Middle frontal gyrus (tissue), 1 donor: ENCODE data around the gene GPC5.
"Not testable (repeated sequence)": the region's sequence is repeated elsewhere in the genome, so short reads cannot be mapped to it uniquely, and the experiment has no call there.

Source experiments
- DNase-seq: peaks from one replicate; pipeline ENCODE4 v3.0.0-alpha.2; 2015; ENCODE audit warnings: low spot score; ENCODE audit errors: extremely low spot score

Gene GPC5

DNA sequence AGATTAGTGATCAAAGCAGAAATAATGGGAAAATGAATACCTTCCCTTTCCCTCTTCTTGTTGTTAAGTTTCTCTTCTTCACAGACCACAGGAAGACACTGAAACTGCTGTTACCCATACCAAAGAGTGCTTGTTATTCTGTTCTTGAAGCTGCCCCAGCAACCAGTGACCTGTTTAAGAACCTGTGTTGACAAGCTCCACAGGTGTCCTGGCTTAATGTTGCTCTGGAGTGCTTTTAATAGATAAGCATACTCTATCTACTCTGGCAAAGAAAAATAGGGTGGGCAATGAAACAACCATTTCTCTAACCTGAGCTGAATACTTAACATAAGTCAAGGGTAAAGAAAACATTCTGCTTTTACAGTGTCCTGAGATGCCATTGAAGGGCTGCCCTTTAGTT lies 1321.4 kb downstream of the GPC5 start:
- no peak for DNase-seq

- DNase-seq: no peak
Observed at GRCh38 chr13:92721620-92722019, 1323.2 kb downstream of the GPC5 start.

- DNase-seq: no peak
Observed at GRCh38 chr13:92727118-92727517, 1328.7 kb downstream of the GPC5 start.

- DNase-seq: no peak
Observed at GRCh38 chr13:92734068-92734467, 1335.6 kb downstream of the GPC5 start.

GRCh38 chr13:92734545-92734944 lies 1336.1 kb downstream of the GPC5 start:
- no peak for DNase-seq

DNA sequence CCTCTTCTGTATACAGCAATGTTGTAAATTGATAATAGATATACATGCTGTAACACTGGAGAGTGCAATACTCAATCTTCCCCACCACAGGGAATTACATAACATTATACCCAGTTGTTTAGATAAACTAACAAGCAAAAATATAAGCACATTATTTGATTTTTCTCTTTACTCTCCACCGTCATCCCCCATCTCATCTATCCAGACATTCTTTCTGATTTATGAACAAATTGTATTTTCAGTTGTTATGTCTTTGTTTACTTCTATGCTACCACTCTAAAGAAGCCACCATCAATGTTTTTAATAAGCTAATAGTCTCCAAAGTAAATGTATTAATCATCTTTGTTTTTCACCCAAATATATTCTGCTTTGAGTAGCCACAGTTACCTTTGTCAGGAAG lies 1337.5 kb downstream of the GPC5 start:
- DNase-seq: no peak

DNA sequence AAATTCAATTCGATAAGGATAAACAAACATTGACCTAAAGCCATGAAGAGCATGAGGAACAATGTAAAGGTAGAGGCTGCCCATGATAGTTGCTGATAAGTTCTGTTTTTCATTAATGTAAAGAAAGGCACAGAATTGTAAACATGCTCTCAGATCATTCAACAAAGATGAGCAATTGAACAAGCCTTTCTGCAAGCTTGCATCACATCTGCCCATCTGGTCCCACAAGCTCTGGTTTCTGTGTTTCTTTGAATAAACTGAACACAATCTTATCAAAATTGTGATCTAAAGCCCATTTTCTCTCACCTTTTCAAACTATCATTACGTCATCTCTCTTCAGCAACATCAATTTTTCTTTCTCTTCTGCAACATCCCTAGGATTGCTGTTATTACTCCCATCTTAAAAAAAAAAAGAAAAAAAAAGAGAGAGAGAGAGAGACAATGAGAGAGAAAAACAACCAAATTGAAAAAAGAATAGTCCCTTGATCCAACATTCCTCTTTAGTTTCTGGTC lies 1340.9 kb downstream of the GPC5 start:
- no peak for DNase-seq

GRCh38 chr13:92743992-92744391 lies 1345.6 kb downstream of the GPC5 start:
- DNase-seq: no peak

DNA sequence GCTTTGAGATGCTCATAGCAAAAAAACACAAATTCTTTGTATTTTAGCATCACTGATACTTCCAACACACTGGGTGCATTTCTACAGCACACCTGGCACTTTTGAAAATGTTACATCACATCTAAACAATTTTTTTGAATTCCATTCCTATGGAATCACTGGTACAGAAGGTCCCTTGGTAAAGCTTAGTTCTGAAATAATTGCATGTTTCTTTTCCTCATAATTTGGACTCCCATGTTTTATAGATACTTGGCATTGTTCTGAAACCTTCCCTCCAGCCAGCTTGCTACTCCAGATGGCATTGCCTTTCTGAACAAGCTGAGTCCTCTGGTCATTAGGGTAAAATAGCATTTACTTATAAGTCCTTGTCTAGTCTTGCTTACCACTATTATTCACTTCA lies 1346.8 kb downstream of the GPC5 start:
- no peak for DNase-seq

GRCh38 chr13:92752705-92753104 lies 1354.3 kb downstream of the GPC5 start:
- not testable (repeated sequence) for DNase-seq

DNA sequence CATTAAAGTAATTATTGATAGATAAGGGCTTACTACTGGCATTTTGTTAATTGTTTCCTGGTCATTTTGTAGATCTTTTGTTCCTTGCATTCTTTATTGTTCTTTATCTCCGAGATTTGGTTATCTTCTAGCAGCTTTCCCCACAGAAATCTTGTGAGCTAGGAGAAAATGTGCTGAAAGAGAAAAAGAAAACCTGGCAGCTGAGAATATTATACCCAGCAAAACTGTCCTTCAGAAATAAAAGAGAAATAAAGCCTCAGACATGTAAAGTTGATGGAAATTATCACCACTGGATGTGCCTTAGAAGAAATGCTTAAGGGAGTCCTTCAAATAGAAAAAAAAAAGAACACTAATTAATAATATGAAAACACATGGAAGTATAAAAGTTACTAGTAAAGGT lies 1363.3 kb downstream of the GPC5 start:
- DNase-seq: no peak

DNA sequence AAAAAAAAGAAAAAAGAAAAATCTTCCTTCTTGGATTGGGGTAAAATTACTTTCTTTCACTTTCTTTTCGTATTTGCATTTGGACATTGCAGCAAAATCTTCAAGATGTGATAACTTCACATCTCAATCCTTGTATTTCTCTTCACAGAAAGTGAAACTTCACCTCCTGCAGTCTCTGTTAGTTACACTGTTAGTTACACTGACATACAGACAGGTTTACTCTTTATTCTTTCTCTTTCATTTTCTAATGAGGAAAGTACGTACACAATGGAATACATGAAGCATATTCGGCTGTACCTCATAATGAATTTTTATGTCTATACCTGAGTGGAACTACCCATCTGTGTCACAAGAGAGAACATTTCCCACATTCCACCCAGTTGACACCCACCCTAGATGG lies 1369.0 kb downstream of the GPC5 start:
- DNase-seq: no peak

GRCh38 chr13:92768602-92769001 lies 1370.2 kb downstream of the GPC5 start:
- no peak for DNase-seq

- no peak for DNase-seq
Observed at GRCh38 chr13:92769046-92769445, 1370.6 kb downstream of the GPC5 start.

DNA sequence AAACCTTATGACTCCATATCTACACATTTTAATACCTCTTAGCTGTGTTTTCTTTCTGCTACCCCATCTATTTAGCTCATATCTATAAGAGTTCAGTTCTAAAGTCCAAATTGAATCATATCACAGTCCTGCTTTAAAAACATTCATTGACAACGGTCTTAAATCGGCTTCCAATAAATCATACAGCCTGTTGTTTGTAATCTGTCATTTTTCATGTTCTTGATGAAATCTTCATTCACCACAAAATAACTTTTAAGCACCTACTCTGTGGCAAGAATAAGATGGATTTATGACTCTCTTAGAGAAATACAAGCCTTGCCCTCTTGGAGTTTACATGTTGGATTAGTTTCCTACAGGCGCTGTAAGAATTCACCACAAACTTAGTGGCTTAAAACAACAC lies 1377.2 kb downstream of the GPC5 start:
- DNase-seq: no peak

- no peak for DNase-seq
Observed at GRCh38 chr13:92781965-92782690, 1383.7 kb downstream of the GPC5 start.

GRCh38 chr13:92802776-92803175 lies 1404.4 kb downstream of the GPC5 start:
- DNase-seq: no peak

DNA sequence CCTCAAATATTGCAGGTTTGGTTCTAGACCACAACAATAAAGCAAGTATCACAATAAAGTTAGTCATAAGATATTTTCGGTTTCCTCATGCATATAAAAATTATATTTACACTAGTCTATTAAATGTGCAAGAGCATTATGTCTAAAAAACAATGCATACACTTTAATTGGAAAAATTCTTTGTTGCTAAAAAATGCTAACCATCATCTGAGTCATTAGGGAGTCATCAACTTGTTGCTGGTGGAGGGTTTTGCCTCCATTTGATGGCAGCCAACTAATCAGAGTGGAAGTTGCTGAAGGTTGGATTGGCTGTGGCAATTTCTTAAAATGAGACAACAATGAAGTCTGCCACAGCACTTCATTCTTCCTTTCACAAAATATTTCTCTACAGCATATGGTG lies 1405.9 kb downstream of the GPC5 start:
- no peak for DNase-seq

DNA sequence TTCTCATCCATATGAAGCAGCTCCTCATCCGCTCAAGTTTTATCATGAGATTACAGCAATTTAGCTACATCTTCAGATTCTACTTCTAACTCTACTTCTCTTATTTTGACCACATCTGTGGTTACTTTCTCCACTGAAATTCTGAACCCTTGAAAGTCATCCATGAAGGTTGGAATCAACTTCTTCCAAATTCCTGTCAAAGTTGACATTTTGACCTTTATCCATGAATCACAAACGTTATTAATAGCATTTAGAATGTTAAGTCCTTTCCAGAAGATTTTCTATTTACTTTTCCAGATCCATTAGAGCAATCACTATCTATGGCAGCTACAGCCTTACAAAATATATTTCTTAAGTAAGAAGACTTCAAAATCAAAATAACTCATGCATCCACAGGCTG lies 1406.5 kb downstream of the GPC5 start:
- no peak for DNase-seq

- DNase-seq: no peak
Observed at GRCh38 chr13:92805766-92806165, 1407.3 kb downstream of the GPC5 start.

DNA sequence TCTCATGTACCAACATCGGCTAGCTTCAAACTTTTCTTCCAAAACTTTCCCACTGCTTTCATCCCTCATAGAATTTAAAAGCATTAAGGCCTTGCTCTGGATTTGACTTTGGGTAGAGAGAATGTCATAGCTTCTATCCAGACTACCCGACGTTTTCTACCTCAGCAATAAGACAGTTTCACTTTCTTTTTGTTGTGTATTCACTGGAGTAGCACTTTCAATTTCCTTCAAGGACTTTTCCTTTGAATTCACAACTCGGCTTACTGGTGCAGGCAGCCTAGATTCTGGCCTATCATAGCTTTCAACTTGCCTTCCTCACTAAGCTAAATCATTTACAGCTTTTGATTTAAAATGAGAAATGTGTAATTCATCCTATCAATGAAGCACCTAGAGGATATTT lies 1407.8 kb downstream of the GPC5 start:
- DNase-seq: no peak

DNA sequence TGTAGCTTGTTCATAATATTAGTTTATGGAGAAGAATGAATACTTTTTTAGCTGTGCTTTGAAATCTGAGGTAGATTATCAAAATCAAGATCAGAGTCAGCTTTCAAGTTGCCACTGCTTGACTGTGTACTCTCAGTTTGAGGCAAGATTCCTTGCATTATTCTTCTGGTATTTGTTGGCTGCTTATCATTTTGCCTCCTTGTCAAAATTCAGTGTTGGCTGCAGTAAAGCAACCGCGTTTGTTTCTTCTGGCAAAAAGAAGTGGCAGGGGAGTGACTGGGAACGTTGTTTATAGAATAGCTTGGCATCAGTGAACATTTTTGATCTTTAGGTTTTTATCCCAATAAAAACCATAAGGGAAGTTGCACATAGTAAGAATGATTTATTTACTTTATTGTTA lies 1408.9 kb downstream of the GPC5 start:
- no peak for DNase-seq

DNA sequence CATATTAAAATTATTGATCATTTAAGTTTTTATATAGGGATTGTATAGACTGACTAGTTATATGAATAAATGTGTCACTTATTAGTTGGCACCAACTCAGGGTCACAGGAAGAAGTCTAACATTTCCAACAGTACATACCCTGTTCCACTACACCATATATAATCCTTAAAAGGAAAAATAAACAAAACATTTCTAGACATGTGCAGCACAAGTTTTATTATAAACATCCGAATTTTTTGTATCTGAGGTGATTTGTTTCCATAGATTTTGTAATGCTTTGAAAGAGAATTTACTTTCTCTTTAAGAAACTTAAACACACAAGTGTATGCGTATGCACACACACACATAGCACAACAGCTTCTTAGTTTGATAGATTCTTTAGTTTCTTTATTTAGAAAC lies 1409.5 kb downstream of the GPC5 start:
- DNase-seq: no peak

GRCh38 chr13:92821324-92821723 lies 1422.9 kb downstream of the GPC5 start:
- no peak for DNase-seq
